Measurements from ENCODE around the gene AIG1.

- TF ChIP-seq CTCF (IDR thresholded peaks at IDR 0.05; ENCODE audit: poor library complexity, severe bottlenecking) (no peak), TAF1 (IDR thresholded peaks at IDR 0.05; ENCODE audit: low read depth) (no peak), EZH2 (IDR thresholded peaks at IDR 0.05; ENCODE audit: borderline replicate concordance, insufficient read depth, low read length, poor library complexity, severe bottlenecking) (no peak), POLR2AphosphoS5 (IDR thresholded peaks at IDR 0.05) (no peak), RAD21 (conservative IDR thresholded peaks at IDR 0.05) (no peak)
- TF ChIP-seq, protein P1, sequence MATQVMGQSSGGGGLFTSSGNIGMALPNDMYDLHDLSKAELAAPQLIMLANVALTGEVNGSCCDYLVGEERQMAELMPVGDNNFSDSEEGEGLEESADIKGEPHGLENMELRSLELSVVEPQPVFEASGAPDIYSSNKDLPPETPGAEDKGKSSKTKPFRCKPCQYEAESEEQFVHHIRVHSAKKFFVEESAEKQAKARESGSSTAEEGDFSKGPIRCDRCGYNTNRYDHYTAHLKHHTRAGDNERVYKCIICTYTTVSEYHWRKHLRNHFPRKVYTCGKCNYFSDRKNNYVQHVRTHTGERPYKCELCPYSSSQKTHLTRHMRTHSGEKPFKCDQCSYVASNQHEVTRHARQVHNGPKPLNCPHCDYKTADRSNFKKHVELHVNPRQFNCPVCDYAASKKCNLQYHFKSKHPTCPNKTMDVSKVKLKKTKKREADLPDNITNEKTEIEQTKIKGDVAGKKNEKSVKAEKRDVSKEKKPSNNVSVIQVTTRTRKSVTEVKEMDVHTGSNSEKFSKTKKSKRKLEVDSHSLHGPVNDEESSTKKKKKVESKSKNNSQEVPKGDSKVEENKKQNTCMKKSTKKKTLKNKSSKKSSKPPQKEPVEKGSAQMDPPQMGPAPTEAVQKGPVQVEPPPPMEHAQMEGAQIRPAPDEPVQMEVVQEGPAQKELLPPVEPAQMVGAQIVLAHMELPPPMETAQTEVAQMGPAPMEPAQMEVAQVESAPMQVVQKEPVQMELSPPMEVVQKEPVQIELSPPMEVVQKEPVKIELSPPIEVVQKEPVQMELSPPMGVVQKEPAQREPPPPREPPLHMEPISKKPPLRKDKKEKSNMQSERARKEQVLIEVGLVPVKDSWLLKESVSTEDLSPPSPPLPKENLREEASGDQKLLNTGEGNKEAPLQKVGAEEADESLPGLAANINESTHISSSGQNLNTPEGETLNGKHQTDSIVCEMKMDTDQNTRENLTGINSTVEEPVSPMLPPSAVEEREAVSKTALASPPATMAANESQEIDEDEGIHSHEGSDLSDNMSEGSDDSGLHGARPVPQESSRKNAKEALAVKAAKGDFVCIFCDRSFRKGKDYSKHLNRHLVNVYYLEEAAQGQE (IDR thresholded peaks at IDR 0.05; ENCODE audit: borderline replicate concordance): no peak
Observed at GRCh38 chr6:143356101-143356880, 295.6 kb downstream of the AIG1 start.
